ENCODE measurements around the gene WDR73. TPM values are rescaled to one million over a fixed set of nuclear protein-coding genes. Genes with fewer than 3 reads are reported as not detected.

Gene WDR73
- total RNA-seq, 3 donors from 2014 or later (not counting 1 experiment from before 2014, with no cell fraction given), result 19.2 to 26.7 (median 19.7) TPM

DNA sequence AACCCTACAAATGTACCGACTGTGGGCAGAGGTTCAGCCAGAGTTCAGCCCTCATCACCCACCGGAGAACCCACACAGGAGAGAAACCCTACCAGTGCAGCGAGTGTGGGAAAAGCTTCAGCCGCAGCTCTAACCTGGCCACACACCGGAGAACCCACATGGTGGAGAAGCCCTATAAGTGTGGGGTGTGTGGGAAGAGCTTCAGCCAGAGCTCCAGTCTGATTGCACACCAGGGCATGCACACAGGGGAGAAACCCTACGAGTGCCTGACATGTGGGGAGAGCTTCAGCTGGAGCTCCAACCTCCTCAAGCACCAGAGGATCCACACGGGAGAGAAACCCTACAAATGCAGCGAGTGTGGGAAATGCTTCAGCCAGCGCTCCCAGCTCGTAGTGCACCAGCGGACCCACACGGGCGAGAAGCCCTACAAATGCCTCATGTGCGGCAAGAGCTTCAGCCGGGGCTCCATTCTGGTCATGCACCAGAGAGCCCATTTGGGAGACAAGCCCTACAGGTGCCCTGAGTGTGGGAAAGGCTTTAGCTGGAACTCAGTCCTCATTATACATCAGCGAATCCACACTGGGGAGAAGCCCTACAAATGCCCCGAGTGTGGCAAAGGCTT is 32.6 kb downstream of the WDR73 start:
- peaks cover 11% of the 10 kb centered on the region for H3K36me3 ChIP-seq (ENCODE audit: control insufficient read depth, insufficient read depth, low read length)
- DNase-seq, result no peak
- H3K27me3 ChIP-seq (ENCODE audit: control insufficient read depth, insufficient read depth, low read length), result no peaks in the 10 kb centered on the region
- intact Hi-C loops (cut with micrococcal nuclease), result no loop called here
- Mint-ChIP-seq H3K27ac (no peak overlapping the region), H3K36me3 (peaks cover 13% of the 10 kb centered on the region), H3K9me3 (peaks cover 2 to 3% of the 10 kb centered on the region in 2 donors), H3K27me3 (ENCODE audit: low read depth in 2 of 2) (no peaks in the 10 kb centered on the region), H3K4me3 (no peak overlapping the region), H3K4me1 (no peaks in the 10 kb centered on the region)
- no peak overlapping the region for H3K27ac ChIP-seq (ENCODE audit: low read length)
- no peak overlapping the region for H3K4me3 ChIP-seq (ENCODE audit: low read length)
- TF ChIP-seq, protein P1, sequence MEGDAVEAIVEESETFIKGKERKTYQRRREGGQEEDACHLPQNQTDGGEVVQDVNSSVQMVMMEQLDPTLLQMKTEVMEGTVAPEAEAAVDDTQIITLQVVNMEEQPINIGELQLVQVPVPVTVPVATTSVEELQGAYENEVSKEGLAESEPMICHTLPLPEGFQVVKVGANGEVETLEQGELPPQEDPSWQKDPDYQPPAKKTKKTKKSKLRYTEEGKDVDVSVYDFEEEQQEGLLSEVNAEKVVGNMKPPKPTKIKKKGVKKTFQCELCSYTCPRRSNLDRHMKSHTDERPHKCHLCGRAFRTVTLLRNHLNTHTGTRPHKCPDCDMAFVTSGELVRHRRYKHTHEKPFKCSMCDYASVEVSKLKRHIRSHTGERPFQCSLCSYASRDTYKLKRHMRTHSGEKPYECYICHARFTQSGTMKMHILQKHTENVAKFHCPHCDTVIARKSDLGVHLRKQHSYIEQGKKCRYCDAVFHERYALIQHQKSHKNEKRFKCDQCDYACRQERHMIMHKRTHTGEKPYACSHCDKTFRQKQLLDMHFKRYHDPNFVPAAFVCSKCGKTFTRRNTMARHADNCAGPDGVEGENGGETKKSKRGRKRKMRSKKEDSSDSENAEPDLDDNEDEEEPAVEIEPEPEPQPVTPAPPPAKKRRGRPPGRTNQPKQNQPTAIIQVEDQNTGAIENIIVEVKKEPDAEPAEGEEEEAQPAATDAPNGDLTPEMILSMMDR (IDR thresholded peaks at IDR 0.05), result no peak
- peaks cover 19% of the 10 kb centered on the region for H3K9me3 ChIP-seq (ENCODE audit: control insufficient read depth, insufficient read depth, low read length)
- H3K4me1 ChIP-seq (ENCODE audit: control insufficient read depth, insufficient read depth, low read length), result no peaks in the 10 kb centered on the region
- 98% methylated on average over 15 of the region's 17 CpGs for WGBS (ENCODE audit: insufficient coverage)
- ATAC-seq, result no peak

DNA sequence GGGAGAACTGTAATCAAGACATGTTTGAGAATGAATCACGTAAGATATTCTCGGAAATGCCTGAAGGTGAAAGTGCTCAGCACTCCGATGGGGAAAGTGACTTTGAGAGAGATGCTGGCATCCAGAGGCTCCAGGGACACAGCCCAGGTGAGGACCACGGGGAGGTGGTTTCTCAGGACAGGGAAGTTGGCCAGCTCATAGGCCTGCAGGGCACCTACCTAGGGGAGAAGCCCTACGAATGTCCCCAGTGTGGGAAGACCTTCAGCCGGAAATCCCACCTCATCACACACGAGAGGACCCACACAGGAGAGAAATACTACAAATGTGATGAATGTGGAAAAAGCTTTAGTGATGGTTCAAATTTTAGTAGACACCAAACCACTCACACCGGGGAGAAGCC is 33.5 kb downstream of the WDR73 start:
- Histone ChIP-seq H3K4me3 (ENCODE audit: low read length) (no peak overlapping the region), H3K27ac (ENCODE audit: low read length) (no peak overlapping the region), H3K27me3 (ENCODE audit: control insufficient read depth, insufficient read depth, low read length) (no peaks in the 10 kb centered on the region), H3K36me3 (ENCODE audit: control insufficient read depth, insufficient read depth, low read length) (peaks cover 11% of the 10 kb centered on the region), H3K4me1 (ENCODE audit: control insufficient read depth, insufficient read depth, low read length) (no peaks in the 10 kb centered on the region), H3K9me3 (ENCODE audit: control insufficient read depth, insufficient read depth, low read length) (peaks cover 19% of the 10 kb centered on the region)
- ATAC-seq, result no peak
- intact Hi-C loops (cut with micrococcal nuclease), result no loop called here
- peaks cover 13% of the 10 kb centered on the region for H3K36me3 Mint-ChIP-seq
- 97% methylated on average over 5 of the region's 8 CpGs for WGBS (ENCODE audit: insufficient coverage)
- H3K9me3 Mint-ChIP-seq, result peaks cover 2 to 3% of the 10 kb centered on the region in 2 donors
- no peaks in the 10 kb centered on the region for H3K4me1 Mint-ChIP-seq
- no peak overlapping the region for H3K27ac Mint-ChIP-seq
- TF ChIP-seq, protein P1 (IDR thresholded peaks at IDR 0.05), result no peak
- H3K27me3 Mint-ChIP-seq (ENCODE audit: low read depth in 2 of 2), result no peaks in the 10 kb centered on the region
- H3K4me3 Mint-ChIP-seq, result no peak overlapping the region
- no peak for DNase-seq

DNA sequence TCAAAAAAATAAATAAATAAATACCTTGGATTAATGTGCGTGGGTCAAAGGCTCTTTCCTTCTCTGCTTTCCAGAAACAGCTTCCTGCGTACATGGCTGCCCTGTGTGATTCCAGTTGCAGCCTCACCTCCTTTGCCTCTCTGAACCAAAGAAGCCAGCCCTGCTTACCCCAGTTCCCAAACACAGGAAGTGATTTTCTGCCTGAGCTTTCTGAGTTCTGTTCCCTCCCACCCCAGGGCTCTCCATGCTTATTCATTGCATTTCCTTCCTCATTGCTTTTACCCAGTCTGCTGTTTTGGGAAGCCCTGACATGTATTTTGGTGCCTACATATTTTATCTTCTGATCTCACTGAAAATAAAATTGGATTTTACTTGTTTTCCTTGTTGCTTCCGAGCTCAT is 37.8 kb downstream of the WDR73 start:
- TF ChIP-seq, protein P1 (IDR thresholded peaks at IDR 0.05), result no peak
- H3K27ac ChIP-seq (ENCODE audit: low read length), result no peak overlapping the region
- H3K27me3 Mint-ChIP-seq (ENCODE audit: low read depth in 2 of 2), result no peaks in the 10 kb centered on the region
- no peak overlapping the region for H3K27ac Mint-ChIP-seq
- peaks cover 11% of the 10 kb centered on the region for H3K36me3 Mint-ChIP-seq
- H3K9me3 ChIP-seq (ENCODE audit: control insufficient read depth, insufficient read depth, low read length), result peaks cover 8% of the 10 kb centered on the region
- H3K4me3 Mint-ChIP-seq, result no peak overlapping the region
- peaks cover 6% of the 10 kb centered on the region for H3K36me3 ChIP-seq (ENCODE audit: control insufficient read depth, insufficient read depth, low read length)
- H3K4me3 ChIP-seq (ENCODE audit: low read length), result no peak overlapping the region
- no peaks in the 10 kb centered on the region for H3K4me1 Mint-ChIP-seq
- WGBS (ENCODE audit: insufficient coverage), result 85% methylated on average over 2 of the region's 3 CpGs
- ATAC-seq (no peak), DNase-seq (no peak)
- H3K27me3 ChIP-seq (ENCODE audit: control insufficient read depth, insufficient read depth, low read length), result no peaks in the 10 kb centered on the region
- intact Hi-C loops (cut with micrococcal nuclease), result no loop called here
- H3K9me3 Mint-ChIP-seq, result peaks cover 2 to 3% of the 10 kb centered on the region in 2 donors
- no peaks in the 10 kb centered on the region for H3K4me1 ChIP-seq (ENCODE audit: control insufficient read depth, insufficient read depth, low read length)

DNA sequence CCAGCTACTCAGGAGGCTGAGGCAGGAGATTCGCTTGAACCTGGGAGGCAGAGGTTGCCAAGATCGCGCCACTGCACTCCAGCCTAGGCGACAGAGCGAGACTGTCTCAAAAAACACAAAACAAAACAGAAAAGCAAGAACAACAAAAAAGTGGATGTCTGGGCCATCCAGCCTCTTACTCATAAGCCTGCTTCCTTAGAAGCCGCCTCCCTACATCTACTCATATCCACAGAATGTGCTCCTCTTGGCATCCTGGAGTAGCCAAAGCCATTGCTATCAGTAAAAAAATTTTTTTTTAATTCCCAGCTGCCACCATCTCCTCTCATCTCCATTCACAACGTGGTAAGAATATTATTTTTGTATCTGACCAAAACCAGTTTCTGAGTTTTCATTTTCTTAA is 42.5 kb downstream of the WDR73 start:
- no peaks in the 10 kb centered on the region for H3K36me3 Mint-ChIP-seq
- H3K27ac Mint-ChIP-seq, result no peak overlapping the region
- ATAC-seq, result no peak
- no peaks in the 10 kb centered on the region for H3K9me3 Mint-ChIP-seq
- no peaks in the 10 kb centered on the region for H3K9me3 ChIP-seq (ENCODE audit: control insufficient read depth, insufficient read depth, low read length)
- TF ChIP-seq, protein P1 (IDR thresholded peaks at IDR 0.05), result no peak
- H3K36me3 ChIP-seq (ENCODE audit: control insufficient read depth, insufficient read depth, low read length), result peaks cover 5% of the 10 kb centered on the region
- intact Hi-C loops (cut with micrococcal nuclease), result no loop called here
- 96% methylated on average over 7 of the region's 7 CpGs for WGBS (ENCODE audit: insufficient coverage)
- H3K4me1 Mint-ChIP-seq, result peaks cover 0 to 5% of the 10 kb centered on the region in 2 donors
- H3K27ac ChIP-seq (ENCODE audit: low read length), result no peak overlapping the region
- no peak overlapping the region for H3K4me3 ChIP-seq (ENCODE audit: low read length)
- H3K27me3 Mint-ChIP-seq (ENCODE audit: low read depth in 2 of 2), result no peaks in the 10 kb centered on the region
- no peaks in the 10 kb centered on the region for H3K4me1 ChIP-seq (ENCODE audit: control insufficient read depth, insufficient read depth, low read length)
- no peak overlapping the region for H3K4me3 Mint-ChIP-seq
- DNase-seq, result no peak
- no peaks in the 10 kb centered on the region for H3K27me3 ChIP-seq (ENCODE audit: control insufficient read depth, insufficient read depth, low read length)

Measured in natural killer cell (primary cell).